LNCAP (cell line): ENCODE results near the gene CCDC12.

Experiments
- TF ChIP-seq, protein P1 (sequence below): fragments of 450-650 bp; IDR thresholded peaks from 2 replicates; pipeline ENCODE4 v1.5.1; 2017; ENCODE audit warnings: mild to moderate bottlenecking

The CCDC12 gene

DNA sequence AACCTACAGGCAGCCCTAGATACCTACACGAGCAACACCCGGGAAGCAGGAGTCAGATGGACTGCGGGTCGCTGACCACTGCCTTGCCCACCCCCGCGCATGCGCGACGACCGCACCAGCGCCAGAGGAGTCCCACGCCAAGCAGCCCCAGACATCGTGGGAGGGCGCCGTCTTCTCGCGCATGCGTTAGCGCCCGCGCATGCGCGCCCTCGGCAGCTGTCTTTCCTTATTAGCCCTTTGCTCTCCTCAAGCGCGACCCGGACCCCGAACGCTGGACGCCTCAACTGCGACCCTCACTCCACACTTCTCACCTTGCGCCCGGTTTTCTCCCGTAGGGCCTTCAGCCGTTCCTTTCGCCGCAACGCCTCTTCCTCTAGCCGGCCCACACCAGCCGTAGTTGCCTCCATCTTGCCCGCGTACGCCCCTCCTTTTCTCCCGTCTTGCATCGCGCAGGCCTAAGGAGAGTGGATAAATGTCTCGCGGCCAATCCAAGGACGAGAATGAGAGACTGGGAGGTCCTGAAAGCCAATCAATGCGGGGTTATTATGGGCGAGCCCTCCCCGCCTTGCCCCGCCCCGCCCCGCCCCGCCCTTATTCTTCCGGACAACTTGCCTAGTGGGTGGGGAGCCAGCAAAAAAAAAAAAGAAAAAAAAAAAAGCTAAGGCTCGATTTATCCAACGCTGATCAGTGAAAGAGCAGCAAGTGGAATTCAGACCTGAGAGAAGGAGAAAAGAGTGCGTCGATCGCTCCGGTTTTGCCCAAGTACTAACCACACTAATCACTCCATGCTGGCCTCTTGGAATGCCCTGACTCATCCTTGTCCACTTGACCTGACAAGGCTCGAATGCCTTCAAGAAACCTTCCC lies at the start of gene CCDC12:
Gene CCDC12, minus strand, starts transcription at position 420 of the 865 bp plus-strand sequence. Its CDS starts 13 bp downstream, at position 407.
- TF ChIP-seq, protein P1, sequence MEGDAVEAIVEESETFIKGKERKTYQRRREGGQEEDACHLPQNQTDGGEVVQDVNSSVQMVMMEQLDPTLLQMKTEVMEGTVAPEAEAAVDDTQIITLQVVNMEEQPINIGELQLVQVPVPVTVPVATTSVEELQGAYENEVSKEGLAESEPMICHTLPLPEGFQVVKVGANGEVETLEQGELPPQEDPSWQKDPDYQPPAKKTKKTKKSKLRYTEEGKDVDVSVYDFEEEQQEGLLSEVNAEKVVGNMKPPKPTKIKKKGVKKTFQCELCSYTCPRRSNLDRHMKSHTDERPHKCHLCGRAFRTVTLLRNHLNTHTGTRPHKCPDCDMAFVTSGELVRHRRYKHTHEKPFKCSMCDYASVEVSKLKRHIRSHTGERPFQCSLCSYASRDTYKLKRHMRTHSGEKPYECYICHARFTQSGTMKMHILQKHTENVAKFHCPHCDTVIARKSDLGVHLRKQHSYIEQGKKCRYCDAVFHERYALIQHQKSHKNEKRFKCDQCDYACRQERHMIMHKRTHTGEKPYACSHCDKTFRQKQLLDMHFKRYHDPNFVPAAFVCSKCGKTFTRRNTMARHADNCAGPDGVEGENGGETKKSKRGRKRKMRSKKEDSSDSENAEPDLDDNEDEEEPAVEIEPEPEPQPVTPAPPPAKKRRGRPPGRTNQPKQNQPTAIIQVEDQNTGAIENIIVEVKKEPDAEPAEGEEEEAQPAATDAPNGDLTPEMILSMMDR = no peak

GRCh38 chr3:47024932-47025331 lies 48.4 kb upstream of the CCDC12 start:
- TF ChIP-seq, protein P1 = no peak; the same call in 1 of the 2 replicates

DNA sequence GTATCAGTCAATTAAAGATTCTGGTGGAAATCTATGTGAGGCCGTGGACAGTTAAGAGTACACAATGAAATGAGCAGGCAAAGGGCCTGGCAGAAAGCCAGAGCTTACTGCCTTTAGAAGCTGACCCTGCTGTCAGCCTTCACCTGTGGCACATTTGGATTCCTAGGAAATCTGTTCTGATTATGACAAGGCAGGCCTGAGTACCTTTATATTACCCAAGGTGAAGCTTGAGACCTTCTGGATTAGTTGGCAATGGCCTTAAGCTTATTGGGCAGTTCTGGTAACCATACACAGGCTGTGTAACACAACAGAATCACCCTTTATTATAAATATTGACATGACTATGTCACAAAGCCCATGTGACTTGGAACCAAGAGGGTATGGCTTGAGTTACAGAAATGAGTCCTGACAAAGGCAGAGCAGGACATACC lies 46.1 kb upstream of the CCDC12 start:
- TF ChIP-seq, protein P1 = no peak

- TF ChIP-seq, protein P1 = no peak
These were observed 43.8 kb upstream of the CCDC12 start for GRCh38 chr3:47020311-47020710.

DNA sequence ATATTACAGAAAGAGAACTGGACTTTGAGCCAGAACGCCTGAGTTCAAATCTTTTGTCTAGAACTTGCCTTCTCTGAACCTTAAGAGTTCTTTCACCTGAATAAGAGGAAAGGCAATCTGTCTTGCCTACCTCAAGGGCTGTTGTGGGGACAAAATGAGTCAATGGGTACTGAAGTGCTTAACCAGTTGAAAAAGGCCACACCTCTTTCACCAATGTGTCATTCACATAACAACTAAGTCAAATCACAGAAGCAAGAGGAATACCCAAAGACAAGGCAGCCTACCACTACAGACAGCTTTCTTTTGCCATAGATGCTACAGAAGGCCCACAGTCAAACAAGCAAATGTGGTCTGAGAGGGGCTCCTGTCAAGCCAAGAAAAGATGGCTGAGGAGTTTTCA lies 42.7 kb upstream of the CCDC12 start:
- TF ChIP-seq, protein P1 = no peak

- TF ChIP-seq, protein P1 = no peak
These were observed 41.7 kb upstream of the CCDC12 start for GRCh38 chr3:47018269-47018611.

DNA sequence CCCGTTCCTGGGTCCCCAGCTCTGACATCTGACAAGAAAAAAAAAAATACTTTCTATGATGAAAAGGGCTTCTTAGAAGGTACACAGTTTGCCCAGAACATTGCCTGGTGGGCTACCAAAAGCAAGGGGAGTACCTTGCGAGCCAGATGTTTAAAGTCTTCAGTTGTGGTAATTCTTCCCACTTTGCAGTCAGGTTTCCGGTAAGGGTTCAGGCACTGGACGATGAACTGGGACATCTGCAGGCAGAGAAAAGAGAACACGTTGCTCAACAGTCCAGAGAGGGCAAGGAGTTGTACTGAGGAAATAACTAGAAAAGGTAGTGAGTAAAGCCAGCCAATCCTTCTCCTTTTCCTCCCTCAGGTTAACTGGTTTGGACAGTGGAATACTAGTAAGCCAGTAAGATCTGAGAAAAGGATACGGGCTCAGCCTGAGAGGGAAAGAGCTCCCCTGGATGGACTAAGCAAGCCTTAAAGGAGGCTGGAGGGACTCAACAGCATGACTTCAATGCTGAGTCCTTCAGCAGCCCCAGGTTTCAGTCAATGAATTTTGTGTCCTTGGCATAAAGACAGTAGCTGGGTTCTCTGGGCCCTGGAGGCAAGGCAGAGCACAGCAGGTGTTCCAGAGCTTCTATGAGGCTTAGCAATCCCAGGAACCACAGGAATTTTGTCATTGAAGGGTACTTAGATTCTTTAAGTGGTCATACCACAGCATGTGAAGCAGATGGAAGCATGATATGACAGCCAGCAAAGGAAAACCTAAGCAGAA lies 41.1 kb upstream of the CCDC12 start:
- TF ChIP-seq, protein P1 = no peak
